Osteoblast (primary cell): Measurements from ENCODE around the gene LMF2. TPM values are rescaled to one million over a fixed set of nuclear protein-coding genes. Genes with fewer than 3 reads are reported as not detected.

Source experiments
- DNase-seq: peaks from one replicate; pipeline ENCODE4 v3.0.0; 2011; ENCODE audit warnings: low spot score, mixed read lengths; ENCODE audit not compliant: insufficient read length; ENCODE audit errors: missing footprints
- H2AFZ ChIP-seq: 2 replicates; pipeline ENCODE4 v1.6.0; 2011; ENCODE audit warnings: mild to moderate bottlenecking, low read length
- H3K27ac ChIP-seq: 2 replicates; pipeline ENCODE4 v1.5.1; 2011; ENCODE audit warnings: mild to moderate bottlenecking, low read depth, low read length, moderate library complexity
- H3K27me3 ChIP-seq: 2 replicates; pipeline ENCODE4 v1.6.0; 2012; ENCODE audit warnings: mild to moderate bottlenecking, control low read depth, inconsistent platforms, low read length, moderate library complexity; ENCODE audit not compliant: insufficient read depth
- H3K36me3 ChIP-seq: 2 replicates; pipeline ENCODE4 v1.5.1; 2011; ENCODE audit warnings: mild to moderate bottlenecking, low read length, control low read depth, moderate library complexity; ENCODE audit not compliant: insufficient read depth
- H3K4me1 ChIP-seq: 2 replicates; pipeline ENCODE4 v1.5.1; 2011; ENCODE audit warnings: mild to moderate bottlenecking, low read length, control low read depth, moderate library complexity; ENCODE audit not compliant: insufficient read depth
- H3K4me2 ChIP-seq: 2 replicates; pipeline ENCODE4 v1.6.0; 2011; ENCODE audit warnings: mild to moderate bottlenecking, low read length; ENCODE audit not compliant: insufficient read depth
- H3K4me3 ChIP-seq: fragments of 200-600 bp; sonication (generic); 3 replicates; pipeline ENCODE4 v1.5.1; 2012; ENCODE audit warnings: mild to moderate bottlenecking, low read length, inconsistent platforms; ENCODE audit not compliant: insufficient read depth
- H3K79me2 ChIP-seq: 2 replicates; pipeline ENCODE4 v1.6.0; 2012; ENCODE audit warnings: mild to moderate bottlenecking, low read length, control low read depth, inconsistent platforms; ENCODE audit not compliant: insufficient read depth
- H3K9me3 ChIP-seq: 2 replicates; pipeline ENCODE4 v1.5.1; 2011; ENCODE audit warnings: low read depth, low read length, control low read depth
- H4K20me1 ChIP-seq: 2 replicates; pipeline ENCODE4 v1.6.0; 2012; ENCODE audit warnings: mild to moderate bottlenecking, low read length, control low read depth; ENCODE audit not compliant: insufficient read depth
- total RNA-seq: library from RNA; depleted of rRNA; stranded (reverse); fragments of >200 nt; gene quantifications from 2 replicates; pipeline ENCODE4 v1.2.3, GENCODE V29; 2012
- TF ChIP-seq, protein P1 (sequence below): IDR thresholded peaks from 2 replicates; pipeline ENCODE4 v1.5.1; 2011; ENCODE audit warnings: mild to moderate bottlenecking, low read depth, low read length, moderate library complexity; ENCODE audit errors: extremely low read depth

The LMF2 gene, protein sequence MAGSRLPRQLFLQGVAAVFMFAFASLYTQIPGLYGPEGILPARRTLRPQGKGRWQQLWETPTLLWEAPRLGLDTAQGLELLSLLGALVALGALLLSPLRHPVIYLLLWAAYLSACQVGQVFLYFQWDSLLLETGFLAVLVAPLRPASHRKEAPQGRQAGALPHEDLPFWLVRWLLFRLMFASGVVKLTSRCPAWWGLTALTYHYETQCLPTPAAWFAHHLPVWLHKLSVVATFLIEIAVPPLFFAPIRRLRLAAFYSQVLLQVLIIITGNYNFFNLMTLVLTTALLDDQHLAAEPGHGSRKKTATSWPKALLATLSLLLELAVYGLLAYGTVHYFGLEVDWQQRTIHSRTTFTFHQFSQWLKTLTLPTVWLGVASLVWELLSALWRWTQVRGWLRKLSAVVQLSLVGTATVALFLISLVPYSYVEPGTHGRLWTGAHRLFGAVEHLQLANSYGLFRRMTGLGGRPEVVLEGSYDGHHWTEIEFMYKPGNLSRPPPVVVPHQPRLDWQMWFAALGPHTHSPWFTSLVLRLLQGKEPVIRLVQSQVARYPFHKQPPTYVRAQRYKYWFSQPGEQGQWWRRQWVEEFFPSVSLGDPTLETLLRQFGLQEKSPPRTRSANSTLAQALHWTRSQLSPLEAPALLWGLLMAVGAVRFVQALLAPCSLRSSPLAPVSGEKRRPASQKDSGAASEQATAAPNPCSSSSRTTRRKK
- 56.8 and 60.7 TPM in 2 replicates for total RNA-seq

DNA sequence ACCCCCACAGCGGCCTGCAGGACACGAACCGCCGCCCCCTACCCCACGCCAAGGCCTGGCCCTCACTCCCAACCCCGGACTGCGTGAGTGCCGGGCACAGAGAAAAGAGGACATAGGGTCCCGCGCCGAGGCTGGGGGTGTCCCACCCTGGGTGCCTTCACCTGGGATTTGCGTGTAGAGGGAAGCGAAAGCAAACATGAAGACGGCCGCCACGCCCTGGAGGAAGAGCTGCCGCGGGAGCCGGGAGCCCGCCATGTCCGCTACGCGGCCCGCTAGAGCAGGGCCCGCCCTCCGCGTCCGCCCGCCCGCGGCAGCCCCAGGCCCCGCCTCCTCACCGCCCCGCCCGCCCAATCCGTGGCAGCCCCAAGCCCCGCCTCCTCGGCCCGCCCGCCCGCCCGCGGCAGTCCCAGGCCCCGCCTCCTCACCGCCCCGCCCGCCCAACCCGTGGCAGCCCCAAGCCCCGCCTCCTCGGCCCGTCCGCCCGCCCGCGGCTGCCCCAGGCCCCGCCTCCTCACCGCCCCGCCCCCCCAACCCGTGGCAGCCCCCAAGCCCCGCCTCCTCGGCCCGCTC, at the start of gene LMF2:
LMF2 (minus strand) TSS at position 282 of the 570 bp plus-strand sequence; CDS start at position 255, 27 bp downstream.
- H4K20me1 ChIP-seq = peaks cover 11% of the 10 kb centered on the region
- no peaks in the 10 kb centered on the region for H3K9me3 ChIP-seq
- peak; percentile 100 for DNase-seq
- TF ChIP-seq, protein P1, sequence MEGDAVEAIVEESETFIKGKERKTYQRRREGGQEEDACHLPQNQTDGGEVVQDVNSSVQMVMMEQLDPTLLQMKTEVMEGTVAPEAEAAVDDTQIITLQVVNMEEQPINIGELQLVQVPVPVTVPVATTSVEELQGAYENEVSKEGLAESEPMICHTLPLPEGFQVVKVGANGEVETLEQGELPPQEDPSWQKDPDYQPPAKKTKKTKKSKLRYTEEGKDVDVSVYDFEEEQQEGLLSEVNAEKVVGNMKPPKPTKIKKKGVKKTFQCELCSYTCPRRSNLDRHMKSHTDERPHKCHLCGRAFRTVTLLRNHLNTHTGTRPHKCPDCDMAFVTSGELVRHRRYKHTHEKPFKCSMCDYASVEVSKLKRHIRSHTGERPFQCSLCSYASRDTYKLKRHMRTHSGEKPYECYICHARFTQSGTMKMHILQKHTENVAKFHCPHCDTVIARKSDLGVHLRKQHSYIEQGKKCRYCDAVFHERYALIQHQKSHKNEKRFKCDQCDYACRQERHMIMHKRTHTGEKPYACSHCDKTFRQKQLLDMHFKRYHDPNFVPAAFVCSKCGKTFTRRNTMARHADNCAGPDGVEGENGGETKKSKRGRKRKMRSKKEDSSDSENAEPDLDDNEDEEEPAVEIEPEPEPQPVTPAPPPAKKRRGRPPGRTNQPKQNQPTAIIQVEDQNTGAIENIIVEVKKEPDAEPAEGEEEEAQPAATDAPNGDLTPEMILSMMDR = no peak
- no peaks in the 10 kb centered on the region for H3K27me3 ChIP-seq
- H2AFZ ChIP-seq = peak within 1 kb of the TSS; percentile 95
- H3K27ac ChIP-seq = peak within 1 kb of the TSS; percentile 72
- H3K4me3 ChIP-seq = peak within 1 kb of the TSS; percentile 99
- peaks cover 13% of the 10 kb centered on the region for H3K4me1 ChIP-seq
- H3K4me2 ChIP-seq = peak within 1 kb of the TSS; percentile 95
- H3K79me2 ChIP-seq = peaks cover 57% of the 10 kb centered on the region
- H3K36me3 ChIP-seq = peaks cover 16% of the 10 kb centered on the region

DNA sequence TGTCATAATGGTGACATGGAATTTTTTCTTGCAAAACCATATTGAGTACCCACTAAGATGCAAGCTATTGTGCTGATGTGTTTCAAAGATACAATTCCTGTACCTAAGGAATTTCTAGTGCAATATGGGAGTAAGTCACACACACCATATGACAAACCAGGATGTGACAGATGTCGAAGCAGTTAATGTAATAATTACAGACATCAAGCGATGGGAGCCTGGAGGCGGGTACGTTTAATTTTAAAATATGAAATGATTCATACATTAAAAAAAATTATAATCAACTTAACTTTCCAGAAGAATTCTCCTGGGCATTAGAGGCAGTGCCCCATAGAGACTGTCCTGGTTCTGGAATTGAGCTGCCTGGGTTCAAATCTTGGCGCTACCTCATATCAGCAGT, 49.2 kb upstream of the LMF2 start:
- DNase-seq = peak; percentile 17
- H3K4me1 ChIP-seq = no peaks in the 10 kb centered on the region
- H3K9me3 ChIP-seq = no peaks in the 10 kb centered on the region
- peaks cover 4% of the 10 kb centered on the region for H3K27me3 ChIP-seq
- TF ChIP-seq, protein P1 = no peak
- H3K36me3 ChIP-seq = no peaks in the 10 kb centered on the region
- no peak overlapping the region for H3K27ac ChIP-seq
- no peak overlapping the region for H3K4me3 ChIP-seq
- H4K20me1 ChIP-seq = no peaks in the 10 kb centered on the region
- H3K4me2 ChIP-seq = no peak overlapping the region
- no peak overlapping the region for H2AFZ ChIP-seq
- H3K79me2 ChIP-seq = no peaks in the 10 kb centered on the region

DNA sequence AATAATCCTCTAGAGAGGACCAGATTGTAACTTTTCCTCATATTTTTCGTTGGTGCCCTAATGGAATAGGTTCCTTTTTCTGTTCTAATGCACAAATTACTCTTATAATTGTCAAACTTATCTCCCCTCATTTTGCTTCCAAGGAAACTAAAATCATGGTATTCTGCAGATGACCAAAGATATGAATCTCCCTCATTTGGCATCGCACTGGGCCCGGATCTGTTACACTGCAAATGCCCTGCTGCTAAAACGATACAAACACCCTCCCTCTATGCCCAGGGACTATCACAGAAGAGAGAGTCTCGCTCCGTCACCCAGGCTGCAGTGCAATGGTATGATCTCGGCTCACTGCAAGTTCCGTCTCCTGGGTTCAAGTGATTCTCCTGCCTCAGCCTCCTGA, 45.8 kb upstream of the LMF2 start:
- Histone ChIP-seq H3K4me1 (no peaks in the 10 kb centered on the region), H3K79me2 (no peaks in the 10 kb centered on the region), H3K4me3 (no peak overlapping the region), H3K27me3 (peaks cover 21% of the 10 kb centered on the region), H3K27ac (no peak overlapping the region), H3K36me3 (no peaks in the 10 kb centered on the region), H3K4me2 (no peak overlapping the region), H4K20me1 (no peaks in the 10 kb centered on the region), H2AFZ (no peak overlapping the region), H3K9me3 (no peaks in the 10 kb centered on the region)
- no peak for DNase-seq
- TF ChIP-seq, protein P1 = no peak
